ENCODE data around the gene GALK2. TPM values are rescaled to one million over a fixed set of nuclear protein-coding genes. Genes with fewer than 3 reads are reported as not detected.
"Not testable (repeated sequence)": the region's sequence is repeated elsewhere in the genome, so short reads cannot be mapped to it uniquely, and the experiment has no call there.

The GALK2 gene
- total RNA-seq, 1 donor from 2014 or later, result 23.5 TPM

- no peak for DNase-seq (ENCODE audit: low spot score)
- no peak overlapping the region for H3K27ac Mint-ChIP-seq
- intact Hi-C loops (cut with micrococcal nuclease), result no loop called here
- H3K27me3 Mint-ChIP-seq (ENCODE audit: insufficient read depth), result no peaks in the 10 kb centered on the region
- peaks cover 7% of the 10 kb centered on the region for H3K9me3 Mint-ChIP-seq
- H3K4me1 Mint-ChIP-seq (ENCODE audit: low read depth), result peaks cover 6% of the 10 kb centered on the region
- peaks cover 21% of the 10 kb centered on the region for H3K36me3 Mint-ChIP-seq (ENCODE audit: low read depth)
- H3K4me3 Mint-ChIP-seq, result no peak overlapping the region
Measured at GRCh38 chr15:49313650-49314049, 143.6 kb downstream of the GALK2 start.

- DNase-seq (ENCODE audit: low spot score), result no peak
- no peaks in the 10 kb centered on the region for H3K27me3 Mint-ChIP-seq (ENCODE audit: insufficient read depth)
- intact Hi-C loops (cut with micrococcal nuclease), result no loop called here
- H3K4me1 Mint-ChIP-seq (ENCODE audit: low read depth), result peaks cover 6% of the 10 kb centered on the region
- H3K27ac Mint-ChIP-seq, result no peak overlapping the region
- no peak overlapping the region for H3K4me3 Mint-ChIP-seq
- peaks cover 7% of the 10 kb centered on the region for H3K9me3 Mint-ChIP-seq
- peaks cover 24% of the 10 kb centered on the region for H3K36me3 Mint-ChIP-seq (ENCODE audit: low read depth)
Measured at GRCh38 chr15:49314716-49315115, 144.7 kb downstream of the GALK2 start.

- H3K4me3 Mint-ChIP-seq, result no peak overlapping the region
- intact Hi-C loops (cut with micrococcal nuclease), result no loop called here
- H3K4me1 Mint-ChIP-seq (ENCODE audit: low read depth), result peaks cover 6% of the 10 kb centered on the region
- peaks cover 25% of the 10 kb centered on the region for H3K36me3 Mint-ChIP-seq (ENCODE audit: low read depth)
- no peaks in the 10 kb centered on the region for H3K27me3 Mint-ChIP-seq (ENCODE audit: insufficient read depth)
- no peak overlapping the region for H3K27ac Mint-ChIP-seq
- no peak for DNase-seq (ENCODE audit: low spot score)
- peaks cover 4% of the 10 kb centered on the region for H3K9me3 Mint-ChIP-seq
Measured at GRCh38 chr15:49315391-49315823, 145.4 kb downstream of the GALK2 start.

- DNase-seq (ENCODE audit: low spot score), result no peak
- Mint-ChIP-seq H3K4me1 (ENCODE audit: low read depth) (no peaks in the 10 kb centered on the region), H3K27me3 (ENCODE audit: insufficient read depth) (no peaks in the 10 kb centered on the region), H3K27ac (no peak overlapping the region), H3K36me3 (ENCODE audit: low read depth) (peaks cover 22% of the 10 kb centered on the region), H3K9me3 (no peaks in the 10 kb centered on the region), H3K4me3 (no peak overlapping the region)
- intact Hi-C loops (cut with micrococcal nuclease), result no loop called here
Measured at GRCh38 chr15:49320351-49320750, 150.3 kb downstream of the GALK2 start.

GRCh38 chr15:49323207-49323606, 153.2 kb downstream of the GALK2 start:
- no peaks in the 10 kb centered on the region for H3K9me3 Mint-ChIP-seq
- no peak overlapping the region for H3K4me3 Mint-ChIP-seq
- no peak for DNase-seq (ENCODE audit: low spot score)
- H3K36me3 Mint-ChIP-seq (ENCODE audit: low read depth), result peaks cover 21% of the 10 kb centered on the region
- H3K27ac Mint-ChIP-seq, result no peak overlapping the region
- intact Hi-C loops (cut with micrococcal nuclease), result no loop called here
- no peaks in the 10 kb centered on the region for H3K4me1 Mint-ChIP-seq (ENCODE audit: low read depth)
- no peaks in the 10 kb centered on the region for H3K27me3 Mint-ChIP-seq (ENCODE audit: insufficient read depth)

GRCh38 chr15:49327927-49328326, 157.9 kb downstream of the GALK2 start:
- Mint-ChIP-seq H3K9me3 (no peaks in the 10 kb centered on the region), H3K4me1 (ENCODE audit: low read depth) (peaks cover 4% of the 10 kb centered on the region), H3K27ac (no peak overlapping the region), H3K36me3 (ENCODE audit: low read depth) (peaks cover 6% of the 10 kb centered on the region), H3K4me3 (no peak overlapping the region), H3K27me3 (ENCODE audit: insufficient read depth) (no peaks in the 10 kb centered on the region)
- intact Hi-C loops (cut with micrococcal nuclease), result loop anchor here (5.0 kb wide), 1 partner anchor 41 kb away; no protein-coding TSS in a partner anchor
- no peak for DNase-seq (ENCODE audit: low spot score)

- intact Hi-C loops (cut with micrococcal nuclease), result loop anchor here (5.0 kb wide), 1 partner anchor 42 kb away; no protein-coding TSS in a partner anchor
- Mint-ChIP-seq H3K27me3 (ENCODE audit: insufficient read depth) (no peaks in the 10 kb centered on the region), H3K27ac (no peak overlapping the region), H3K4me1 (ENCODE audit: low read depth) (peaks cover 4% of the 10 kb centered on the region), H3K4me3 (no peak overlapping the region), H3K9me3 (no peaks in the 10 kb centered on the region), H3K36me3 (ENCODE audit: low read depth) (peaks cover 6% of the 10 kb centered on the region)
- no peak for DNase-seq (ENCODE audit: low spot score)
Measured at GRCh38 chr15:49328941-49329340, 158.9 kb downstream of the GALK2 start.

GRCh38 chr15:49330166-49330565, 160.1 kb downstream of the GALK2 start:
- H3K9me3 Mint-ChIP-seq, result no peaks in the 10 kb centered on the region
- H3K27ac Mint-ChIP-seq, result no peak overlapping the region
- intact Hi-C loops (cut with micrococcal nuclease), result no loop called here
- no peak for DNase-seq (ENCODE audit: low spot score)
- peaks cover 6% of the 10 kb centered on the region for H3K36me3 Mint-ChIP-seq (ENCODE audit: low read depth)
- H3K4me3 Mint-ChIP-seq, result no peak overlapping the region
- H3K4me1 Mint-ChIP-seq (ENCODE audit: low read depth), result peaks cover 4% of the 10 kb centered on the region
- no peaks in the 10 kb centered on the region for H3K27me3 Mint-ChIP-seq (ENCODE audit: insufficient read depth)

GRCh38 chr15:49331442-49331841, 161.4 kb downstream of the GALK2 start:
- Mint-ChIP-seq H3K27me3 (ENCODE audit: insufficient read depth) (no peaks in the 10 kb centered on the region), H3K4me3 (no peak overlapping the region), H3K4me1 (ENCODE audit: low read depth) (peaks cover 4% of the 10 kb centered on the region), H3K9me3 (no peaks in the 10 kb centered on the region), H3K36me3 (ENCODE audit: low read depth) (peaks cover 6% of the 10 kb centered on the region), H3K27ac (no peak overlapping the region)
- intact Hi-C loops (cut with micrococcal nuclease), result no loop called here
- no peak for DNase-seq (ENCODE audit: low spot score)

GRCh38 chr15:49331951-49332350, 161.9 kb downstream of the GALK2 start:
- no peaks in the 10 kb centered on the region for H3K27me3 Mint-ChIP-seq (ENCODE audit: insufficient read depth)
- H3K9me3 Mint-ChIP-seq, result no peaks in the 10 kb centered on the region
- H3K4me3 Mint-ChIP-seq, result no peak overlapping the region
- no peak for DNase-seq (ENCODE audit: low spot score)
- H3K4me1 Mint-ChIP-seq (ENCODE audit: low read depth), result peaks cover 4% of the 10 kb centered on the region
- intact Hi-C loops (cut with micrococcal nuclease), result no loop called here
- no peak overlapping the region for H3K27ac Mint-ChIP-seq
- peaks cover 6% of the 10 kb centered on the region for H3K36me3 Mint-ChIP-seq (ENCODE audit: low read depth)

GRCh38 chr15:49339656-49340055, 169.6 kb downstream of the GALK2 start:
- Mint-ChIP-seq H3K4me1 (ENCODE audit: low read depth) (no peaks in the 10 kb centered on the region), H3K9me3 (peaks cover 10% of the 10 kb centered on the region), H3K36me3 (ENCODE audit: low read depth) (peaks cover 6% of the 10 kb centered on the region), H3K27me3 (ENCODE audit: insufficient read depth) (no peaks in the 10 kb centered on the region), H3K27ac (no peak overlapping the region), H3K4me3 (no peak overlapping the region)
- no peak for DNase-seq (ENCODE audit: low spot score)
- intact Hi-C loops (cut with micrococcal nuclease), result no loop called here

GRCh38 chr15:49343546-49343945, 173.5 kb downstream of the GALK2 start:
- H3K27ac Mint-ChIP-seq, result no peak overlapping the region
- intact Hi-C loops (cut with micrococcal nuclease), result no loop called here
- peaks cover 10% of the 10 kb centered on the region for H3K9me3 Mint-ChIP-seq
- H3K4me1 Mint-ChIP-seq (ENCODE audit: low read depth), result no peaks in the 10 kb centered on the region
- peaks cover 6% of the 10 kb centered on the region for H3K36me3 Mint-ChIP-seq (ENCODE audit: low read depth)
- DNase-seq (ENCODE audit: low spot score), result no peak
- H3K4me3 Mint-ChIP-seq, result no peak overlapping the region
- no peaks in the 10 kb centered on the region for H3K27me3 Mint-ChIP-seq (ENCODE audit: insufficient read depth)

- H3K36me3 Mint-ChIP-seq (ENCODE audit: low read depth); H3K4me1 Mint-ChIP-seq (ENCODE audit: low read depth); H3K27me3 Mint-ChIP-seq (ENCODE audit: insufficient read depth); H3K4me3 Mint-ChIP-seq; H3K27ac Mint-ChIP-seq; intact Hi-C loops (cut with micrococcal nuclease); DNase-seq (ENCODE audit: low spot score); H3K9me3 Mint-ChIP-seq: not testable (repeated sequence)
Measured at GRCh38 chr15:49354439-49354838, 184.4 kb downstream of the GALK2 start.

- intact Hi-C loops (cut with micrococcal nuclease), result no loop called here
- Mint-ChIP-seq H3K9me3 (no peaks in the 10 kb centered on the region), H3K4me1 (ENCODE audit: low read depth) (no peaks in the 10 kb centered on the region), H3K36me3 (ENCODE audit: low read depth) (no peaks in the 10 kb centered on the region), H3K27me3 (ENCODE audit: insufficient read depth) (peaks cover 2% of the 10 kb centered on the region), H3K4me3 (no peak overlapping the region), H3K27ac (no peak overlapping the region)
- DNase-seq (ENCODE audit: low spot score), result no peak
Measured at GRCh38 chr15:49361370-49361769, 191.3 kb downstream of the GALK2 start.
